ENCODE results near the gene RAPGEFL1.
A peak's percentile ranks its signal among the peaks of the same experiment; 100 is the strongest.
"Not testable (repeated sequence)": the region's sequence is repeated elsewhere in the genome, so short reads cannot be mapped to it uniquely, and the experiment has no call there.

RAPGEFL1 gene, protein sequence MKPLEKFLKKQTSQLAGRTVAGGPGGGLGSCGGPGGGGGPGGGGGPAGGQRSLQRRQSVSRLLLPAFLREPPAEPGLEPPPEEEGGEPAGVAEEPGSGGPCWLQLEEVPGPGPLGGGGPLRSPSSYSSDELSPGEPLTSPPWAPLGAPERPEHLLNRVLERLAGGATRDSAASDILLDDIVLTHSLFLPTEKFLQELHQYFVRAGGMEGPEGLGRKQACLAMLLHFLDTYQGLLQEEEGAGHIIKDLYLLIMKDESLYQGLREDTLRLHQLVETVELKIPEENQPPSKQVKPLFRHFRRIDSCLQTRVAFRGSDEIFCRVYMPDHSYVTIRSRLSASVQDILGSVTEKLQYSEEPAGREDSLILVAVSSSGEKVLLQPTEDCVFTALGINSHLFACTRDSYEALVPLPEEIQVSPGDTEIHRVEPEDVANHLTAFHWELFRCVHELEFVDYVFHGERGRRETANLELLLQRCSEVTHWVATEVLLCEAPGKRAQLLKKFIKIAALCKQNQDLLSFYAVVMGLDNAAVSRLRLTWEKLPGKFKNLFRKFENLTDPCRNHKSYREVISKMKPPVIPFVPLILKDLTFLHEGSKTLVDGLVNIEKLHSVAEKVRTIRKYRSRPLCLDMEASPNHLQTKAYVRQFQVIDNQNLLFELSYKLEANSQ

GRCh38 chr17:40177275-40177874 is at the start of gene RAPGEFL1:
Gene RAPGEFL1, plus strand, starts transcription at chr17:40177470. Its CDS starts 392 bp downstream, at chr17:40177862.
- peak; percentile 55 for DNase-seq

- DNase-seq: no peak
Measured at GRCh38 chr17:40129498-40129897, 47.8 kb upstream of the RAPGEFL1 start.

GRCh38 chr17:40130352-40131042 is 46.8 kb upstream of the RAPGEFL1 start:
- no peak for DNase-seq

- no peak for DNase-seq
Measured at GRCh38 chr17:40134184-40134583, 43.1 kb upstream of the RAPGEFL1 start.

- no peak for DNase-seq
Measured at GRCh38 chr17:40135817-40136216, 41.5 kb upstream of the RAPGEFL1 start.

DNA sequence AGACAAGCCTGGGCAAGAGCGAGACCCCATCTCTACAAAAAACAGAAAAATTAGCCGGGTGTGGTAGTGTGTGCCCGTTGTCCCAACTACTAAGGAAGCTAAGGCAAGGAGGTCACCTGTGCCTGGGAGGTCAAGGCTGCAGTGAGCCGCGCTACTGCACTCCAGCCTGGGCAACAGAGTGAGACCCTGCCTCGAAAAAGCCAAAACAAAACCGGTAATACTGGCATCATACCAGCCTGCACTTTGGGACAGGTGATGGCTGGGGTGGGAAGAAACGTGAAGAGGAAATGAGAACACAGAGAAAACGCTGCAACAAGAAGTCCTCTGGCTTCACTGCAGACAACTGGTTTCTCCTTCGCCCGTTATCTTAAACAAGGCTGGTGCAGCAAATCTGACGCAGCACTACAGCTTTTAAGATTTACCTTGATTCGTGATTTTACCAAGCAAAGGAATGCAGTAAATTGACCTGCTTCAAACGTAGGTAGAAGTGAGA is 37.7 kb upstream of the RAPGEFL1 start:
- no peak for DNase-seq

- DNase-seq: not testable (repeated sequence)
Measured at GRCh38 chr17:40143166-40143565, 34.1 kb upstream of the RAPGEFL1 start.

DNA sequence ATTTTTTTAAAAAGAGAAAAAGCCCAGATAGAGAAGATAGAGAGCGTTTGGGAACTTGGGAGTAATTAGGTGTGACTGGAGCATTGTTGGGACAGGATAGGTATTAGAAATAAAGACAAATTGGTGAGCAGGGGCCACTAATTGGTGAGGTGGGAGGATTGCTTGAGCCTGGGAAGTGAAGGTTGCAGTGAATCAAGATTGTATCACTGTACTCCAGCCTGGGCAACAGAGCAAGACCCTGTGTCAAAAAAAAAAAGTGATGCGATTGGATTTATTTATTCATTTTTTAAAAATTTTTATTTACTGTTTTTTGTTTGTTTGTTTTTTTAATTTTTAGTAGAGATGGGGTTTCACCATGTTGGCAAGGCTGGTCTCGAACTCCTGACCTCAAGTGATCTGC is 31.8 kb upstream of the RAPGEFL1 start:
- no peak for DNase-seq

- DNase-seq: no peak
Measured at GRCh38 chr17:40148527-40148926, 28.7 kb upstream of the RAPGEFL1 start.

GRCh38 chr17:40150276-40150675 is 27.0 kb upstream of the RAPGEFL1 start:
- DNase-seq: no peak

DNA sequence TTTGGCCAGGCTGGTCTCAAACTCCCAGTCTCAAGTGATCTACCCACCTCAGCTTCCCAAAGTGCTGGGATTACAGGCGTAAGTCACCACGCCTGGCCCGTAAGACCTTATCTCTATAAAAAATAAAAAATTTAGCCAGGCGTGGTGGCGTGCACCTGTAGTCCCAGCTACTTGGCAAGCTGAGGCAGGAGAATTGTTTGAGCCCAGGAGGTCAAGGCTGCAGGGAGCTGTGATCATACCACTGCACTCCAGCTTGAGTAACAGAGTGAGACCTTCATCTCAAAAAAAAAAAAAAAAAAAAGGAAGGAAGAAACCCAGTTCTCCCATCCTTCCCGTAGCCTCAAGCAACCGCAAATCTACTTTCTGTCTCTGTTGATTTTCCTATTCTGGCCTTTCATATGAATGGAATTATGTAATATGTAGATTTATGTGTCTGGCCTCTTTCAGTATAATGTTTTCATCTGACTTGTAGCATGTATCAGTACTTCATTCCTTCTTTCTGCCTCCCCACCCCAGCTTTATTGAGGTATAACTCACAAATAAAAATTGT is 25.8 kb upstream of the RAPGEFL1 start:
- DNase-seq: no peak

GRCh38 chr17:40153603-40154236 is 23.6 kb upstream of the RAPGEFL1 start:
- no peak for DNase-seq

- DNase-seq: no peak
Measured at GRCh38 chr17:40157973-40158372, 19.3 kb upstream of the RAPGEFL1 start.

- no peak for DNase-seq
Measured at GRCh38 chr17:40158438-40159013, 18.7 kb upstream of the RAPGEFL1 start.

DNA sequence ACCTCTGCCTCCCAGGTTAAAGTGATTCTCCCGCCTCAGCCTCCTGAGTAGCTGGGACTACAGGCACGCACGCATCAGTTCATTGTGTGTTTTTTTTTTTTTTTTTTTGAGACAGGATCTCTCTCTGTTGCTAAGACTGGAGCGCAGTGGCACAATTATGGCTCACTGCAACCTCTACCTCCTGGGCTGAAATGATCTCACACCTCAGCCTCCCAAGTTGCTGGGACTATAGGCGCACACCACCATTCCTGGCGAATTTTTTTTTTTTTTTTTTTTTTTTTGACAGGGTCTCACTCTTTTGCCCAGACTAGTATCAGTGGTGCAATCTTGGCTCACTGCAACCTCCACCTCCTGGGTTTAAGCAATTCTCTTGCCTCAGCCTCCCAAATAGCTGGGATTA is 17.8 kb upstream of the RAPGEFL1 start:
- DNase-seq: no peak

GRCh38 chr17:40167685-40168261 is 9.5 kb upstream of the RAPGEFL1 start:
- DNase-seq: no peak

GRCh38 chr17:40168262-40168832 is 8.9 kb upstream of the RAPGEFL1 start:
- peak; percentile 39 for DNase-seq

DNA sequence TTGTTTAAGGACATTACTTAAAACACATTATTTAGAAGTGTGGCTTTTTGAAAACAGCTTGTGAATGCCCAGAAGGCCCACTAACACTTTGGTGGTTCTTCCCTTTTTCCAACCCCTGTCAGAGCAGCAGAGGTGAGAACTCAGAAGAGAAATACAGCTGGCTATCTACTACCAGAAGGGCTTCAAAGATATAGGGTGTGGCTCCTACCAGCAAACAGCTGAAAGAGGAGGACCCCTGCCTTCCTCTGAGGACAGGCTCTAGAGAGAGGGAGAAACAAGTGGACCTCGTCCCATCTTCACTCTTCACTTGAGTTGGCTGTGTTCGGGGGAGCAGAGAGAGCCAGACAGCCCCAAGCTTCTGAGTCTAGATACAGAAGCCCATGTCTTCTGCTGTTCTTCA is 6.9 kb upstream of the RAPGEFL1 start:
- DNase-seq: no peak

DNA sequence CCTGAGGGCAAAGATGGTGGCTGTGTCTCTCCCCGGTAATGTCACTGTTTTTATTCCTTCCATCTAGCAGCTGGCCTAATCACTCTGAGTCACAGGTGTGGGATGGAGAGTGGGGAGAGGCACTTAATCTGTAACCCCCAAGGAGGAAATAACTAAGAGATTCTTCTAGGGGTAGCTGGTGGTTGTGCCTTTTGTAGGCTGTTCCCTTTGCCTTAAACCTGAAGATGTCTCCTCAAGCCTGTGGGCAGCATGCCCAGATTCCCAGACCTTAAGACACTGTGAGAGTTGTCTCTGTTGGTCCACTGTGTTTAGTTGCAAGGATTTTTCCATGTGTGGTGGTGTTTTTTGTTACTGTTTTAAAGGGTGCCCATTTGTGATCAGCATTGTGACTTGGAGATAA is 5.5 kb upstream of the RAPGEFL1 start:
- no peak for DNase-seq

DNA sequence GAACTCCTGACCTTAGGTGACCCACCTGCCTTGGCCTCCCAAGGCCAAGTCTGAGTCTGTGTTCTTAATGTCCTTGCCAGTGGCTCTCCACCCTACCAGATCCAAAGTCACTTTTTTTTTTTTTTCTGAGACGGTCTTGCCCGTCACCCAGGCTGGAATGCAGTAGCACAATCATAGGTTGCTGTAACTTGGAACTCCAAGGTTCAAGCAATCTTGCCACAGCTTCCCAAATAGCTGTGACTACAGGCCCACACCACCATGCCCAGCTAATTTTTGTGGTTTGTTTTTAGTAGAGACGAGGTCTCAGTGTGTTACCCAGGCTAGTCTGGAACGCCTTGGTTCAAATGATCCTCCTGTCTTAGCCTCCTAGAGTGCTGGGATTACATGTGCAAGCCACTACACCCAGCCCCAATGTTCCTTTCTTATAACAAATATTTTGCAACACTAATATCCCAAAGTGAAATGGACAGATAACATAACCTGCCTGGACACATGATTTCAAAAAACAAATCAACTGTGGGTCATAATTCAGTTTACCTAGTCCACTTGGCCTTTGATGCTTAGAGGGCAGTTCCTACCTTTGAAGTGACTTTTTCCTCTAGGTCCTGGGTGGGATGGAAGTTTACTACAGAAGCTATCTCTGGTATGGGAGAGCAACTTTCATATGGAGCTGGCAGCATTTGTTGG is 4.0 kb upstream of the RAPGEFL1 start:
- DNase-seq: no peak

DNA sequence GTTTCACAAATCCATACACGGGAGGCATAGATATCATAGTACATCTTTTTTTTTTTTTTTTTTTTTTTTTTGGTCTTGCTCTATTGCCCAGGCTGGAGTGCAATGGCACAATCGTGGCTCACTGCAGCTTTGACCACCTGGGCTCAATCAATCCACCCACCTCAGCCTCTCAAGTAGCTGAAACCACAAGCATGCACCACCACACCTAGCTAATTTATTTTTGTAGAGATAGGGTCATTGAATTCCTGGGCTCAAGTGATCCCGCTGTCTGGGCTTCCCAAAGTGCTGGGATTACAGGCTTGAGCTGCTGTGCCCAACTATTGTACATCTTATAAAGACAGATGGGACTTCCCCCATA is 3.5 kb upstream of the RAPGEFL1 start:
- no peak for DNase-seq
